H1 (cell line): ENCODE measurements around the gene XPO6. TPM values are rescaled to one million over a fixed set of nuclear protein-coding genes. Genes with fewer than 3 reads are reported as not detected.

ENCODE experiments used
- CTCF ChIA-PET: fragments of 300-600 bp; sonication (Branson Sonifier 250); formaldehyde crosslinking; loops from one replicate; lab custom pipeline; 2021; ENCODE audit not compliant: partially characterized antibody; lab: Charles Lee
- POLR2A ChIA-PET: fragments of 300-600 bp; sonication (Branson Sonifier 250); formaldehyde crosslinking; loops from one replicate; lab custom pipeline; 2021; ENCODE audit warnings: inconsistent platforms; ENCODE audit not compliant: partially characterized antibody; lab: Charles Lee
- DNase-seq, 2 experiments: peaks; one replicate each; pipeline versions ENCODE4 v3.0.0 to v3.0.0-alpha.2; 2010 to 2022; ENCODE audit warnings: low spot score in 2 of 2, low read depth in 1 of 2, mixed read lengths in 1 of 2
- FAIRE-seq: peaks from 2 replicates; lab custom pipeline; 2011; peaks lifted over from hg19 to GRCh38; lab: Jason Lieb, UNC
- H2AFZ ChIP-seq: 2 replicates; pipeline ENCODE4 v1.8.1; 2012; ENCODE audit warnings: low read length, inconsistent platforms
- H2AK5ac ChIP-seq: 2 replicates; pipeline ENCODE4 v1.6.1; 2013; ENCODE audit warnings: low read depth, low read length
- H2BK120ac ChIP-seq: replicated peaks from 2 replicates; pipeline ENCODE3; 2013; ENCODE audit warnings: low read depth, low read length, inconsistent platforms
- H2BK12ac ChIP-seq: 2 replicates; pipeline ENCODE4 v1.6.1; 2013; ENCODE audit warnings: low read depth, low read length
- H2BK15ac ChIP-seq: 2 replicates; pipeline ENCODE4 v1.6.1; 2013; ENCODE audit warnings: low read length
- H2BK20ac ChIP-seq: 2 replicates; pipeline ENCODE4 v1.6.1; 2013; ENCODE audit warnings: low read length
- H2BK5ac ChIP-seq: 2 replicates; pipeline ENCODE4 v1.6.1; 2013; ENCODE audit warnings: low read depth, low read length
- H3K14ac ChIP-seq: 2 replicates; pipeline ENCODE4 v1.6.1; 2013; ENCODE audit warnings: inconsistent platforms; ENCODE audit not compliant: insufficient read length
- H3K18ac ChIP-seq: 2 replicates; pipeline ENCODE4 v1.6.1; 2013; ENCODE audit warnings: low read length; ENCODE audit errors: extremely low read depth
- H3K23ac ChIP-seq: 2 replicates; pipeline ENCODE4 v1.6.1; 2013; ENCODE audit warnings: inconsistent platforms; ENCODE audit not compliant: insufficient read length
- H3K23me2 ChIP-seq: 2 replicates; pipeline ENCODE4 v1.6.1; 2013; ENCODE audit warnings: low read depth, low read length
- H3K27ac ChIP-seq: 2 replicates; pipeline ENCODE4 v1.6.1; 2011; ENCODE audit warnings: low read depth, low read length, inconsistent platforms
- H3K27me3 ChIP-seq, 4 experiments: replicated peaks in 1 of 4; 1 replicate in 1 of 4; 2 replicates in 3 of 4; pipeline versions ENCODE4 v1.6.1 to v1.8.1; 2011 to 2013; ENCODE audit warnings: low read length in 3 of 4, mild to moderate bottlenecking in 3 of 4, inconsistent platforms in 2 of 4, mixed read lengths in 2 of 4, moderate library complexity in 1 of 4; ENCODE audit not compliant: control insufficient read depth in 3 of 4, insufficient read depth in 3 of 4; ENCODE audit errors: extremely low read depth in 1 of 4
- H3K36me3 ChIP-seq, 4 experiments: 2 replicates each; pipeline versions ENCODE4 v1.6.1 to v1.8.1; 2011 to 2013; ENCODE audit warnings: mild to moderate bottlenecking in 4 of 4, low read length in 3 of 4, moderate library complexity in 2 of 4, control low read depth in 1 of 4, inconsistent platforms in 1 of 4; ENCODE audit not compliant: insufficient read depth in 4 of 4, control insufficient read depth in 2 of 4
- H3K4ac ChIP-seq: replicated peaks from 2 replicates; pipeline ENCODE3; 2013; ENCODE audit warnings: low read length, low read depth, mixed read lengths, inconsistent platforms; ENCODE audit not compliant: insufficient read length
- H3K4me1 ChIP-seq, 4 experiments: replicated peaks in 1 of 4; 1 replicate in 1 of 4; 2 replicates in 3 of 4; pipeline versions ENCODE4 v1.6.1 to v1.8.1; 2011 to 2013; ENCODE audit warnings: low read length in 3 of 4, inconsistent platforms in 2 of 4, mixed read lengths in 1 of 4; ENCODE audit not compliant: insufficient read depth in 4 of 4, control insufficient read depth in 3 of 4
- H3K4me2 ChIP-seq, 2 experiments: 2 replicates each; pipeline versions ENCODE4 v1.6.1 to v1.8.1; 2011 to 2013; ENCODE audit warnings: low read depth in 2 of 2, low read length in 2 of 2, control low read depth in 1 of 2, inconsistent platforms in 1 of 2, mild to moderate bottlenecking in 1 of 2; ENCODE audit not compliant: insufficient read depth in 1 of 2
- H3K4me3 ChIP-seq, 4 experiments: fragments of 200-600, 300-600 bp in 1 of 4; sonication (generic), shearing (Covaris generic), sonication (Bioruptor Twin) in 1 of 4; 2 replicates each; pipeline versions ENCODE4 v1.5.1 to v1.8.1; 2011 to 2016; ENCODE audit warnings: low read length in 4 of 4, low read depth in 3 of 4, control low read depth in 2 of 4, inconsistent platforms in 2 of 4, mild to moderate bottlenecking in 2 of 4, mixed read lengths in 1 of 4, moderate library complexity in 1 of 4; ENCODE audit not compliant: insufficient read depth in 2 of 4; ENCODE audit errors: extremely low read depth in 1 of 4
- H3K56ac ChIP-seq: replicated peaks from 2 replicates; pipeline ENCODE3; 2013; ENCODE audit warnings: low read depth, mild to moderate bottlenecking, mixed read lengths, low read length, inconsistent platforms; ENCODE audit not compliant: insufficient read length
- H3K79me1 ChIP-seq: 2 replicates; pipeline ENCODE4 v1.6.1; 2013; ENCODE audit warnings: low read depth, low read length, control low read depth
- H3K79me2 ChIP-seq, 2 experiments: 2 replicates each; pipeline versions ENCODE4 v1.6.1 to v1.8.1; 2012 to 2013; ENCODE audit warnings: low read length in 2 of 2, mild to moderate bottlenecking in 2 of 2, inconsistent platforms in 1 of 2; ENCODE audit not compliant: insufficient read depth in 2 of 2, control insufficient read depth in 1 of 2
- H3K9ac ChIP-seq, 4 experiments: replicated peaks in 1 of 4; 1 replicate in 1 of 4; 2 replicates in 3 of 4; pipeline versions ENCODE4 v1.6.1 to v1.8.1; 2011 to 2013; ENCODE audit warnings: low read depth in 3 of 4, low read length in 3 of 4, control low read depth in 2 of 4, mild to moderate bottlenecking in 2 of 4, moderate library complexity in 2 of 4, inconsistent platforms in 1 of 4; ENCODE audit errors: extremely low read depth in 1 of 4
- H3K9me3 ChIP-seq, 2 experiments: 2 replicates each; pipeline versions ENCODE4 v1.6.1 to v1.8.1; 2012 to 2013; ENCODE audit warnings: mild to moderate bottlenecking in 2 of 2, moderate library complexity in 2 of 2, control low read depth in 1 of 2, inconsistent platforms in 1 of 2, low read depth in 1 of 2, low read length in 1 of 2, mixed read lengths in 1 of 2; ENCODE audit not compliant: insufficient read depth in 2 of 2
- H4K20me1 ChIP-seq, 2 experiments: replicated peaks in 1 of 2; 2 replicates each; pipeline versions ENCODE3 to v1.8.1; 2011 to 2013; ENCODE audit warnings: inconsistent platforms in 2 of 2, low read length in 2 of 2, mild to moderate bottlenecking in 1 of 2; ENCODE audit not compliant: insufficient read depth in 2 of 2, control insufficient read depth in 1 of 2
- H4K5ac ChIP-seq: 2 replicates; pipeline ENCODE4 v1.6.1; 2013; ENCODE audit warnings: low read length, low read depth, mixed read lengths, inconsistent platforms; ENCODE audit not compliant: insufficient read length
- H4K8ac ChIP-seq: 2 replicates; pipeline ENCODE4 v1.8.0; 2013; ENCODE audit warnings: mild to moderate bottlenecking, moderate library complexity, low read length, inconsistent platforms; ENCODE audit not compliant: insufficient read depth; ENCODE audit errors: extremely low read depth
- H4K91ac ChIP-seq: replicated peaks from 2 replicates; pipeline ENCODE3; 2013; ENCODE audit warnings: low read length, mixed read lengths, inconsistent platforms; ENCODE audit not compliant: insufficient read length
- ASH2L ChIP-seq: fragments of 200-600, 300-600 bp; sonication (generic); IDR thresholded peaks from one replicate; pipeline ENCODE4 v1.7.1; 2017; ENCODE audit warnings: low read length
- NANOG ChIP-seq: IDR thresholded peaks from 2 replicates; pipeline ENCODE4 v1.6.1; 2011; ENCODE audit warnings: low read length, low read depth, mild to moderate bottlenecking, inconsistent platforms; ENCODE audit not compliant: insufficient read depth, poor library complexity, severe bottlenecking
- POLR2AphosphoS5 ChIP-seq: IDR thresholded peaks from 2 replicates; pipeline ENCODE4 v1.6.1; 2011; ENCODE audit warnings: low read depth, low read length
- RAD21 ChIP-seq, 2 experiments: IDR thresholded peaks in 1 of 2; conservative IDR thresholded peaks in 1 of 2; 2 replicates each; pipeline ENCODE4 v1.6.1; 2011; ENCODE audit warnings: low read depth in 2 of 2, low read length in 2 of 2, improper control_type of control experiment in 1 of 2, inconsistent platforms in 1 of 2, mild to moderate bottlenecking in 1 of 2, moderate library complexity in 1 of 2
- RXRA ChIP-seq: IDR thresholded peaks from 2 replicates; pipeline ENCODE4 v1.6.1; 2011; ENCODE audit warnings: low read depth, mild to moderate bottlenecking, low read length, moderate library complexity; ENCODE audit not compliant: insufficient read depth
- TCF12 ChIP-seq: IDR thresholded peaks from 2 replicates; pipeline ENCODE4 v1.6.1; 2011; ENCODE audit warnings: low read depth, mild to moderate bottlenecking, low read length
- ZNF274 ChIP-seq: IDR thresholded peaks from 2 replicates; pipeline ENCODE4 v1.7.0; 2012; ENCODE audit warnings: low read length, borderline replicate concordance; ENCODE audit errors: extremely low read depth
- WGBS, 2 experiments: shearing (Covaris generic) in 1 of 2; methylation state at CpG; one replicate each; pipeline versions ENCODE4 v1.1.6 to v1.1.7; 2013 to 2015; ENCODE audit warnings: low lambda C conversion rate in 2 of 2, mixed read lengths in 2 of 2, inconsistent platforms in 1 of 2, low coverage in 1 of 2, missing lambda C conversion rate in 1 of 2; ENCODE audit not compliant: insufficient replicate concordance in 2 of 2, insufficient coverage in 1 of 2, insufficient read length in 1 of 2; ENCODE audit errors: extremely low coverage in 1 of 2, missing lambda C conversion rate in 1 of 2; 5-methylcytosine and 5-hydroxymethylcytosine counted together
- polyA plus RNA-seq, 7 experiments: library from polyadenylated mRNA; depleted of rRNA in 3 of 7; stranded (reverse) in 5 of 7; unstranded in 2 of 7; fragments of >200 nt in 5 of 7; fragments of 200-250 nt in 2 of 7; gene quantifications; 1 replicate in 5 of 7; 2 replicates in 1 of 7; 4 replicates in 1 of 7; pipeline versions ENCODE4 v1.2.1 to v1.2.3, GENCODE V29; 2011 to 2013; ENCODE audit warnings: missing spikeins in 2 of 7, mixed read lengths in 2 of 7
- total RNA-seq: library from RNA; stranded (reverse); fragmentation: NEBNext Ultra II Directional; extraction: Animal tissue kit (Norgen Biotek cat#: 25700); gene quantifications from 2 replicates; pipeline ENCODE4 v1.2.1, GENCODE V29; 2021

XPO6 gene
- total and polyA plus RNA-seq, 2 of the 8 experiments (the other 6 are each of a cell fraction or from before 2014, with no cell fraction given): 152 to 254 TPM

- Histone ChIP-seq H3K4me1 (peaks cover 0 to 26% (median 13%) of the 10 kb centered on the region in 4 experiments; a peak in 6 of 7 replicates), H3K27ac (no peak overlapping the region), H2AK5ac (no peak overlapping the region), H4K20me1 (peaks cover 0 to 12% of the 10 kb centered on the region in 2 experiments), H3K23ac (no peak overlapping the region), H3K18ac (no peak overlapping the region), H4K8ac (no peak overlapping the region), H2BK5ac (no peak overlapping the region), H3K36me3 (no peaks in the 10 kb centered on the region), H3K79me1 (peaks cover 4% of the 10 kb centered on the region; the same call in 1 of the 2 replicates), H3K56ac (no peak overlapping the region), H3K9ac (no peak overlapping the region), H3K27me3 (no peaks in the 10 kb centered on the region), H3K4me2 (no peak overlapping the region), H2BK120ac (no peak overlapping the region), H2BK20ac (no peak overlapping the region), H2AFZ (no peak overlapping the region), H3K4me3 (no peak overlapping the region), H2BK12ac (no peak overlapping the region), H4K91ac (no peak overlapping the region), H3K23me2 (peaks cover 13% of the 10 kb centered on the region; the same call in 1 of the 2 replicates), H2BK15ac (no peak overlapping the region), H3K4ac (no peak overlapping the region), H3K79me2 (no peaks in the 10 kb centered on the region), H3K14ac (no peak overlapping the region), H4K5ac (no peak overlapping the region), H3K9me3 (no peaks in the 10 kb centered on the region)
- POLR2A ChIA-PET: interaction anchor here (3.5 kb wide), 1 partner anchor 9 kb away, joined by 15 read pairs; no protein-coding TSS in a partner anchor
- 86% methylated on average over 7 of the region's 7 CpGs; no CpG with 5 or more reads in 1 of the 2 experiments for WGBS, 2 experiments
- no peak for DNase-seq
- no peak for FAIRE-seq
- CTCF ChIA-PET: interaction anchor here (0.9 to 4.2 kb wide), 20 partner anchors 9 to 574 kb away, joined by 3 to 27 read pairs (median 4); no protein-coding TSS in a partner anchor
- no peak for TF ChIP-seq ASH2L
- no peak for TF ChIP-seq POLR2AphosphoS5
- TF ChIP-seq RAD21 (IDR thresholded peaks at IDR 0.05 in 1 of 2, conservative IDR thresholded peaks at IDR 0.05 in 1 of 2; ENCODE audit: low read depth in 2 of 2, low read length in 2 of 2): no peak
- no peak for TF ChIP-seq RXRA
- no peak for TF ChIP-seq NANOG
- no peak for TF ChIP-seq ZNF274
- TF ChIP-seq TCF12: no peak
Observed at GRCh38 chr16:28089992-28090365, 121.8 kb downstream of the XPO6 start.
